Measurements from ENCODE around the gene MOV10. TPM values are rescaled to one million over a fixed set of nuclear protein-coding genes. Genes with fewer than 3 reads are reported as not detected.

MOV10 gene
- total and polyA plus RNA-seq, 10 of the 15 experiments (the other 5 are each of a cell fraction or from before 2014, with no cell fraction given), result 21.0 to 80.3 (median 49.8) TPM

GRCh38 chr1:112721966-112722524 is 47.6 kb downstream of the MOV10 start:
- Histone ChIP-seq H3K27me3 (replicated peaks in 1 of 2; ENCODE audit: control insufficient read depth in 2 of 2, insufficient read depth in 2 of 2, low read length in 1 of 2) (peaks cover 0 to 3% of the 10 kb centered on the region in 2 experiments; a peak in 2 of 4 replicates), H3K27ac (ENCODE audit: control insufficient read depth, insufficient read depth) (no peak overlapping the region), H3K4me1 (ENCODE audit: control insufficient read depth, insufficient read depth, low read length) (no peaks in the 10 kb centered on the region), H2AFZ (ENCODE audit: control insufficient read depth, low read depth, low read length) (no peak overlapping the region), H3K79me2 (ENCODE audit: control insufficient read depth, insufficient read depth, low read length) (no peaks in the 10 kb centered on the region), H3K4me3 (no peak overlapping the region), H3K9ac (ENCODE audit: control insufficient read depth, insufficient read depth, low read length) (no peak overlapping the region), H3K9me3 (replicated peaks; ENCODE audit: control insufficient read depth, insufficient read depth, low read length) (no peaks in the 10 kb centered on the region), H3K36me3 (ENCODE audit: control insufficient read depth in 2 of 2, insufficient read depth in 2 of 2, low read length in 1 of 2) (no peaks in the 10 kb centered on the region), H3K4me2 (ENCODE audit: control insufficient read depth, insufficient read depth) (no peak overlapping the region), H4K20me1 (ENCODE audit: control insufficient read depth, insufficient read depth) (no peaks in the 10 kb centered on the region)
- in situ Hi-C loops (cut with MboI) (no loop called here), intact Hi-C loops (cut with micrococcal nuclease; ENCODE audit: unreplicated experiment) (no loop called here)
- ChIA-PET RAD21 (ENCODE audit: unreplicated experiment) (interaction anchor here (8.6 kb wide), 1 partner anchor 81 kb away, joined by 192 read pairs; no protein-coding TSS in a partner anchor), CTCF (interaction anchor here (0.6 to 10.8 kb wide), 2 partner anchors 81 to 124 kb away, joined by 3 to 428 read pairs; no protein-coding TSS in a partner anchor), SMC1A (ENCODE audit: uncharacterized antibody, unreplicated experiment) (interaction anchor here (8.7 kb wide), 1 partner anchor 81 kb away, joined by 178 read pairs; no protein-coding TSS in a partner anchor), POLR2A (no interaction called here)
- FAIRE-seq (no peak), ATAC-seq (no peak), DNase-seq (ENCODE audit: low read depth, low spot score) (no peak)
- 61% methylated on average over 10 of the region's 10 CpGs for WGBS (ENCODE audit: insufficient coverage, insufficient replicate concordance, low lambda C conversion rate, missing lambda C conversion rate)
- BruUV-seq (replicated peaks), result no TSS peak
- TF ChIP-seq ZNF217 (IDR thresholded peaks at IDR 0.05) (no peak), KAT2A (conservative IDR thresholded peaks at IDR 0.05; ENCODE audit: control insufficient read depth, low read depth, low read length) (no peak), JUND (IDR thresholded peaks at IDR 0.05; ENCODE audit: low read depth, low read length) (no peak), CTCF (IDR thresholded peaks at IDR 0.05 in 2 of 3, conservative IDR thresholded peaks at IDR 0.05 in 1 of 3; ENCODE audit: control insufficient read depth in 2 of 3, extremely low read depth in 1 of 3, insufficient read depth in 1 of 3, low read depth in 3 of 3, low read length in 3 of 3) (no peak)

Measured in GM12878 (cell line).